ENCODE results near the gene LSM11.

The LSM11 gene

GRCh38 chr5:157744051-157745011 lies 819 bp downstream of the LSM11 start:
- peak overlapping the region; percentile 85 for H3K4me2 ChIP-seq (ENCODE audit: low read length)
- peak overlapping the region; percentile 75 for H3K18ac ChIP-seq (ENCODE audit: low read length)
- H2BK15ac ChIP-seq (replicated peaks; ENCODE audit: low read depth): no peak overlapping the region
- peak overlapping the region; percentile 78 for H3K9ac ChIP-seq (ENCODE audit: low read length)
- no peak overlapping the region for H2BK5ac ChIP-seq (ENCODE audit: low read length)
- DNase-seq: no peak
- no peaks in the 10 kb centered on the region for H3K79me2 ChIP-seq (ENCODE audit: control insufficient read depth, insufficient read depth, low read length)
- peak overlapping the region; percentile 60 for H3K4me3 ChIP-seq (ENCODE audit: low read length)
- peaks cover 6% of the 10 kb centered on the region for H3K4me1 ChIP-seq (ENCODE audit: control insufficient read depth, low read depth, low read length)
- no peak overlapping the region for H3K4ac ChIP-seq (ENCODE audit: low read depth, low read length)
- no peaks in the 10 kb centered on the region for H3K27me3 ChIP-seq (ENCODE audit: insufficient read depth, low read length, poor library complexity)
- peak overlapping the region; percentile 90 for H3K23ac ChIP-seq (ENCODE audit: low read length)
- peak overlapping the region; percentile 88 for H3K56ac ChIP-seq (ENCODE audit: low read length)
- no peaks in the 10 kb centered on the region for H3K79me1 ChIP-seq (ENCODE audit: low read length)
- no peaks in the 10 kb centered on the region for H3K36me3 ChIP-seq (ENCODE audit: control insufficient read depth, insufficient read depth, low read length)
- no peak overlapping the region for H4K5ac ChIP-seq (ENCODE audit: low read length)
- WGBS (ENCODE audit: extremely low coverage, insufficient coverage, low lambda C conversion rate): no CpG with 5 or more reads among the region's 56 CpGs
- no peak overlapping the region for H4K8ac ChIP-seq (ENCODE audit: low read depth, low read length)
- H2AK5ac ChIP-seq (ENCODE audit: low read length): no peak overlapping the region
- H3K27ac ChIP-seq (ENCODE audit: low read depth, low read length): no peak overlapping the region
- H2BK120ac ChIP-seq (ENCODE audit: low read depth, low read length): no peak overlapping the region

GRCh38 chr5:157745041-157745456 lies 1.5 kb downstream of the LSM11 start:
- peaks cover 6% of the 10 kb centered on the region for H3K4me1 ChIP-seq (ENCODE audit: control insufficient read depth, low read depth, low read length)
- no peak overlapping the region for H4K5ac ChIP-seq (ENCODE audit: low read length)
- H2BK120ac ChIP-seq (ENCODE audit: low read depth, low read length): no peak overlapping the region
- H2AK5ac ChIP-seq (ENCODE audit: low read length): no peak overlapping the region
- H3K56ac ChIP-seq (ENCODE audit: low read length): no peak overlapping the region
- H3K23ac ChIP-seq (ENCODE audit: low read length): no peak overlapping the region
- H3K4ac ChIP-seq (ENCODE audit: low read depth, low read length): no peak overlapping the region
- no peak overlapping the region for H2BK15ac ChIP-seq (replicated peaks; ENCODE audit: low read depth)
- no peak overlapping the region for H3K4me2 ChIP-seq (ENCODE audit: low read length)
- DNase-seq: no peak
- H3K36me3 ChIP-seq (ENCODE audit: control insufficient read depth, insufficient read depth, low read length): no peaks in the 10 kb centered on the region
- H3K79me1 ChIP-seq (ENCODE audit: low read length): no peaks in the 10 kb centered on the region
- H3K4me3 ChIP-seq (ENCODE audit: low read length): no peak overlapping the region
- no CpG with 5 or more reads among the region's 4 CpGs for WGBS (ENCODE audit: extremely low coverage, insufficient coverage, low lambda C conversion rate)
- H3K79me2 ChIP-seq (ENCODE audit: control insufficient read depth, insufficient read depth, low read length): no peaks in the 10 kb centered on the region
- H3K27ac ChIP-seq (ENCODE audit: low read depth, low read length): no peak overlapping the region
- no peaks in the 10 kb centered on the region for H3K27me3 ChIP-seq (ENCODE audit: insufficient read depth, low read length, poor library complexity)
- no peak overlapping the region for H4K8ac ChIP-seq (ENCODE audit: low read depth, low read length)
- no peak overlapping the region for H2BK5ac ChIP-seq (ENCODE audit: low read length)
- no peak overlapping the region for H3K9ac ChIP-seq (ENCODE audit: low read length)
- no peak overlapping the region for H3K18ac ChIP-seq (ENCODE audit: low read length)

GRCh38 chr5:157747173-157747740 lies 3.7 kb downstream of the LSM11 start:
- Histone ChIP-seq H2BK15ac (replicated peaks; ENCODE audit: low read depth) (no peak overlapping the region), H2AK5ac (ENCODE audit: low read length) (no peak overlapping the region), H3K18ac (ENCODE audit: low read length) (no peak overlapping the region), H3K27me3 (ENCODE audit: insufficient read depth, low read length, poor library complexity) (no peaks in the 10 kb centered on the region), H3K4ac (ENCODE audit: low read depth, low read length) (no peak overlapping the region), H3K23ac (ENCODE audit: low read length) (no peak overlapping the region), H2BK5ac (ENCODE audit: low read length) (no peak overlapping the region), H3K56ac (ENCODE audit: low read length) (no peak overlapping the region), H3K79me1 (ENCODE audit: low read length) (no peaks in the 10 kb centered on the region), H3K36me3 (ENCODE audit: control insufficient read depth, insufficient read depth, low read length) (no peaks in the 10 kb centered on the region), H4K5ac (ENCODE audit: low read length) (no peak overlapping the region), H3K9ac (ENCODE audit: low read length) (no peak overlapping the region), H4K8ac (ENCODE audit: low read depth, low read length) (no peak overlapping the region), H3K4me3 (ENCODE audit: low read length) (no peak overlapping the region), H3K4me2 (ENCODE audit: low read length) (no peak overlapping the region), H3K79me2 (ENCODE audit: control insufficient read depth, insufficient read depth, low read length) (no peaks in the 10 kb centered on the region), H3K4me1 (ENCODE audit: control insufficient read depth, low read depth, low read length) (peaks cover 6% of the 10 kb centered on the region), H2BK120ac (ENCODE audit: low read depth, low read length) (no peak overlapping the region), H3K27ac (ENCODE audit: low read depth, low read length) (no peak overlapping the region)
- DNase-seq: no peak
- WGBS (ENCODE audit: extremely low coverage, insufficient coverage, low lambda C conversion rate): no CpG with 5 or more reads among the region's 6 CpGs

- H3K56ac ChIP-seq (ENCODE audit: low read length): no peak overlapping the region
- H3K23ac ChIP-seq (ENCODE audit: low read length): no peak overlapping the region
- H3K4me1 ChIP-seq (ENCODE audit: control insufficient read depth, low read depth, low read length): peaks cover 6% of the 10 kb centered on the region
- no peak for DNase-seq
- H4K5ac ChIP-seq (ENCODE audit: low read length): no peak overlapping the region
- no CpG with 5 or more reads among the region's 8 CpGs for WGBS (ENCODE audit: extremely low coverage, insufficient coverage, low lambda C conversion rate)
- no peak overlapping the region for H3K4me2 ChIP-seq (ENCODE audit: low read length)
- no peak overlapping the region for H2BK5ac ChIP-seq (ENCODE audit: low read length)
- no peak overlapping the region for H2BK15ac ChIP-seq (replicated peaks; ENCODE audit: low read depth)
- no peaks in the 10 kb centered on the region for H3K79me1 ChIP-seq (ENCODE audit: low read length)
- no peaks in the 10 kb centered on the region for H3K36me3 ChIP-seq (ENCODE audit: control insufficient read depth, insufficient read depth, low read length)
- H3K9ac ChIP-seq (ENCODE audit: low read length): no peak overlapping the region
- no peak overlapping the region for H2BK120ac ChIP-seq (ENCODE audit: low read depth, low read length)
- H3K27ac ChIP-seq (ENCODE audit: low read depth, low read length): no peak overlapping the region
- no peak overlapping the region for H3K18ac ChIP-seq (ENCODE audit: low read length)
- H3K4ac ChIP-seq (ENCODE audit: low read depth, low read length): no peak overlapping the region
- no peak overlapping the region for H4K8ac ChIP-seq (ENCODE audit: low read depth, low read length)
- H3K4me3 ChIP-seq (ENCODE audit: low read length): no peak overlapping the region
- H3K27me3 ChIP-seq (ENCODE audit: insufficient read depth, low read length, poor library complexity): no peaks in the 10 kb centered on the region
- H2AK5ac ChIP-seq (ENCODE audit: low read length): no peak overlapping the region
- H3K79me2 ChIP-seq (ENCODE audit: control insufficient read depth, insufficient read depth, low read length): no peaks in the 10 kb centered on the region
These were observed 4.5 kb downstream of the LSM11 start for GRCh38 chr5:157747766-157748700.

GRCh38 chr5:157748760-157749461 lies 5.4 kb downstream of the LSM11 start:
- no peak overlapping the region for H2AK5ac ChIP-seq (ENCODE audit: low read length)
- no peak overlapping the region for H4K5ac ChIP-seq (ENCODE audit: low read length)
- no peak overlapping the region for H3K56ac ChIP-seq (ENCODE audit: low read length)
- no peak overlapping the region for H2BK5ac ChIP-seq (ENCODE audit: low read length)
- H2BK120ac ChIP-seq (ENCODE audit: low read depth, low read length): no peak overlapping the region
- H3K9ac ChIP-seq (ENCODE audit: low read length): no peak overlapping the region
- no peaks in the 10 kb centered on the region for H3K27me3 ChIP-seq (ENCODE audit: insufficient read depth, low read length, poor library complexity)
- no CpG with 5 or more reads among the region's 4 CpGs for WGBS (ENCODE audit: extremely low coverage, insufficient coverage, low lambda C conversion rate)
- H3K4me2 ChIP-seq (ENCODE audit: low read length): no peak overlapping the region
- H4K8ac ChIP-seq (ENCODE audit: low read depth, low read length): no peak overlapping the region
- no peak overlapping the region for H3K23ac ChIP-seq (ENCODE audit: low read length)
- no peak for DNase-seq
- no peak overlapping the region for H3K4me3 ChIP-seq (ENCODE audit: low read length)
- H3K27ac ChIP-seq (ENCODE audit: low read depth, low read length): no peak overlapping the region
- H3K18ac ChIP-seq (ENCODE audit: low read length): no peak overlapping the region
- no peaks in the 10 kb centered on the region for H3K79me2 ChIP-seq (ENCODE audit: control insufficient read depth, insufficient read depth, low read length)
- peaks cover 3% of the 10 kb centered on the region for H3K4me1 ChIP-seq (ENCODE audit: control insufficient read depth, low read depth, low read length)
- no peaks in the 10 kb centered on the region for H3K36me3 ChIP-seq (ENCODE audit: control insufficient read depth, insufficient read depth, low read length)
- no peak overlapping the region for H2BK15ac ChIP-seq (replicated peaks; ENCODE audit: low read depth)
- no peaks in the 10 kb centered on the region for H3K79me1 ChIP-seq (ENCODE audit: low read length)
- no peak overlapping the region for H3K4ac ChIP-seq (ENCODE audit: low read depth, low read length)

All from mesendoderm (in vitro differentiated cells).